Measurements from ENCODE around the gene SERPINA3.
"Not testable (repeated sequence)": the region's sequence is repeated elsewhere in the genome, so short reads cannot be mapped to it uniquely, and the experiment has no call there.

The SERPINA3 gene

GRCh38 chr14:94595912-94596311 lies 16.3 kb upstream of the SERPINA3 start:
- TF ChIP-seq ZNF274 (IDR thresholded peaks at IDR 0.05; ENCODE audit: low read depth, low read length), result no peak
- no peak overlapping the region for H3K4me3 ChIP-seq (ENCODE audit: low read length)

- no peak for TF ChIP-seq ZNF274 (IDR thresholded peaks at IDR 0.05; ENCODE audit: low read depth, low read length)
- H3K4me3 ChIP-seq (ENCODE audit: low read length), result no peak overlapping the region
These were observed 15.8 kb upstream of the SERPINA3 start for GRCh38 chr14:94596361-94596760.

GRCh38 chr14:94597788-94598187 lies 14.4 kb upstream of the SERPINA3 start:
- H3K4me3 ChIP-seq (ENCODE audit: low read length), result no peak overlapping the region
- TF ChIP-seq ZNF274 (IDR thresholded peaks at IDR 0.05; ENCODE audit: low read depth, low read length), result no peak

- TF ChIP-seq ZNF274 (IDR thresholded peaks at IDR 0.05; ENCODE audit: low read depth, low read length), result no peak
- H3K4me3 ChIP-seq (ENCODE audit: low read length), result no peak overlapping the region
These were observed 13.7 kb upstream of the SERPINA3 start for GRCh38 chr14:94598506-94598815.

- no peak overlapping the region for H3K4me3 ChIP-seq (ENCODE audit: low read length)
- no peak for TF ChIP-seq ZNF274 (IDR thresholded peaks at IDR 0.05; ENCODE audit: low read depth, low read length)
These were observed 13.2 kb upstream of the SERPINA3 start for GRCh38 chr14:94598816-94599655.

GRCh38 chr14:94599656-94600004 lies 12.6 kb upstream of the SERPINA3 start:
- no peak for TF ChIP-seq ZNF274 (IDR thresholded peaks at IDR 0.05; ENCODE audit: low read depth, low read length)
- H3K4me3 ChIP-seq (ENCODE audit: low read length), result no peak overlapping the region

- TF ChIP-seq ZNF274 (IDR thresholded peaks at IDR 0.05; ENCODE audit: low read depth, low read length), result no peak
- no peak overlapping the region for H3K4me3 ChIP-seq (ENCODE audit: low read length)
These were observed 12.0 kb upstream of the SERPINA3 start for GRCh38 chr14:94600148-94600545.

GRCh38 chr14:94601884-94602391 lies 10.3 kb upstream of the SERPINA3 start:
- no peak for TF ChIP-seq ZNF274 (IDR thresholded peaks at IDR 0.05; ENCODE audit: low read depth, low read length)
- H3K4me3 ChIP-seq (ENCODE audit: low read length), result no peak overlapping the region

- H3K4me3 ChIP-seq (ENCODE audit: low read length), result no peak overlapping the region
These were observed 9.5 kb upstream of the SERPINA3 start for GRCh38 chr14:94602722-94603121.

GRCh38 chr14:94605361-94605760 lies 6.8 kb upstream of the SERPINA3 start:
- no peak overlapping the region for H3K4me3 ChIP-seq (ENCODE audit: low read length)
- no peak for TF ChIP-seq ZNF274 (IDR thresholded peaks at IDR 0.05; ENCODE audit: low read depth, low read length)

More at GRCh38 chr14:94602722-94603121, 9.5 kb upstream of the SERPINA3 start:
- no peak for TF ChIP-seq ZNF274 (IDR thresholded peaks at IDR 0.05; ENCODE audit: low read depth, low read length)

GRCh38 chr14:94608966-94609365 lies 3.2 kb upstream of the SERPINA3 start:
- not testable (repeated sequence) for H3K4me3 ChIP-seq (ENCODE audit: low read length)

GRCh38 chr14:94611179-94611578 lies 1.0 kb upstream of the SERPINA3 start:
- no peak for TF ChIP-seq ZNF274 (IDR thresholded peaks at IDR 0.05; ENCODE audit: low read depth, low read length)

GRCh38 chr14:94612580-94613554 lies 676 bp downstream of the SERPINA3 start:
- no peak overlapping the region for H3K4me3 ChIP-seq (ENCODE audit: low read length)
- no peak for TF ChIP-seq ZNF274 (IDR thresholded peaks at IDR 0.05; ENCODE audit: low read depth, low read length)

More at GRCh38 chr14:94611179-94611578, 1.0 kb upstream of the SERPINA3 start:
- H3K4me3 ChIP-seq (ENCODE audit: low read length), result no peak overlapping the region

- H3K4me3 ChIP-seq (ENCODE audit: low read length), result no peak overlapping the region
- no peak for TF ChIP-seq ZNF274 (IDR thresholded peaks at IDR 0.05; ENCODE audit: low read depth, low read length)
These were observed 1.8 kb downstream of the SERPINA3 start for GRCh38 chr14:94613720-94614644.

Measured in GM08714 (cell line).